Measurements from ENCODE around the gene TRPM4.
A peak's percentile ranks its signal among the peaks of the same experiment; 100 is the strongest.
"Not testable (repeated sequence)": the region's sequence is repeated elsewhere in the genome, so short reads cannot be mapped to it uniquely, and the experiment has no call there.

The TRPM4 gene

DNA sequence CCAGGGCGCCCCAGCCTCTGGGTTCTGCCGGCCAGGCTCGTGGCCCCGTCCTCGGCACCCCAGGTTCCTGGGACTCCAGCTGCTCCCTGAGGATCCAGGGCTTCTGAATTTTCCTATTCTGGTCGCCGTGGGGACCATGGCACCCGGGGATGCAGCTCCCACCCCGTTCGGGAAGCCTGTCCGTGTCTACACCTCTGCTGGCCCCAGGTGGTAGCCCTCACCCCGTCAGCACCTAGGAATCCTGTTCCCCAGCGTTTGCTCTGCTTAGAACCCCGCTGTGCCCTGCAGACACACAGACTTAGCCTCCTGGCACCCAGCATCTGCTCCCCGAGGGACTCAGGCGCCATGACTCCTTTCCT, 37.3 kb upstream of the TRPM4 start:
- no peak overlapping the region for H4K8ac ChIP-seq (ENCODE audit: low read depth, low read length)
- no peak overlapping the region for H2AK5ac ChIP-seq (ENCODE audit: low read length)
- no peak overlapping the region for H2BK5ac ChIP-seq (ENCODE audit: low read depth, low read length, poor library complexity)
- peak overlapping the region; percentile 91 for H3K4me2 ChIP-seq (ENCODE audit: low read length)
- no peak overlapping the region for H3K27ac ChIP-seq (ENCODE audit: low read depth, low read length)
- peaks cover 3% of the 10 kb centered on the region for H3K27me3 ChIP-seq (ENCODE audit: insufficient read depth, low read length)
- H3K4ac ChIP-seq (ENCODE audit: low read depth, low read length) = no peak overlapping the region
- no peak overlapping the region for H3K18ac ChIP-seq (ENCODE audit: low read length)
- no peak overlapping the region for H2BK12ac ChIP-seq (ENCODE audit: low read length)
- peaks cover 5% of the 10 kb centered on the region for H3K79me1 ChIP-seq (ENCODE audit: low read length)
- H3K36me3 ChIP-seq (ENCODE audit: control insufficient read depth in 1 of 2, insufficient read depth in 2 of 2, low read length in 2 of 2) = peaks cover 2 to 6% of the 10 kb centered on the region in 2 experiments
- no peak overlapping the region for H2BK120ac ChIP-seq (ENCODE audit: insufficient read depth, low read length, poor library complexity)
- peaks cover 3% of the 10 kb centered on the region for H3K79me2 ChIP-seq (ENCODE audit: control insufficient read depth, insufficient read depth, low read length, poor library complexity)
- H3K14ac ChIP-seq (ENCODE audit: low read length) = no peak overlapping the region
- no peak overlapping the region for H2AFZ ChIP-seq (ENCODE audit: insufficient read depth, low read length, poor library complexity)
- no peak for DNase-seq
- H4K91ac ChIP-seq (ENCODE audit: low read depth, low read length) = no peak overlapping the region
- H3K9ac ChIP-seq (ENCODE audit: low read length) = no peak overlapping the region
- WGBS (ENCODE audit: extremely low coverage, insufficient coverage, insufficient read length) = no CpG with 5 or more reads among the region's 16 CpGs
- H3K23ac ChIP-seq (ENCODE audit: low read length) = no peak overlapping the region
- H4K12ac ChIP-seq (ENCODE audit: low read depth, low read length) = no peak overlapping the region
- H3K9me3 ChIP-seq (ENCODE audit: insufficient read depth, low read depth, low read length) = no peaks in the 10 kb centered on the region
- H3K4me3 ChIP-seq (ENCODE audit: low read depth, low read length) = no peak overlapping the region
- H3K4me1 ChIP-seq (ENCODE audit: control insufficient read depth in 1 of 2, insufficient read depth in 2 of 2, low read length in 2 of 2) = peaks cover 15 to 20% of the 10 kb centered on the region in 2 experiments

DNA sequence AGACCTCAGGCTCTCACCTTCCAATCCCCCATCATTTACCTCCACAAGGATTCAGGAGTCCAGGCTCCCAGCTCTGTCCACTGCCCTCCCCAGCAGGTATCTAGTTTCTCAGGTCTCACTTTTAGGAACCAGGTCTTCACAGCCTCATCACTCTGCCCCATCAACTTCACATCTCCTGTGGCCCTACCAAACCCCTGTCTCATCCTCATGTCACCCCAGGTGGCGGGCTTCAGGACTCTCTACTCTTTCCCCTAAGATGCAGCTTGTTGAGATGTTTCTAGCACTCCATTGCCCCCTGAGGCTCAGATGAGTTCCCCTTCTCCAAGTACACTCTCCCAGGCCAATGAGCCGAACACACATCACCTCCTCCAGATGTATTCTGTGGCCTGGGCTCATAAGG, 36.7 kb upstream of the TRPM4 start:
- no CpG with 5 or more reads among the region's 2 CpGs for WGBS (ENCODE audit: extremely low coverage, insufficient coverage, insufficient read length)
- Histone ChIP-seq H3K27me3 (ENCODE audit: insufficient read depth, low read length) (peaks cover 3% of the 10 kb centered on the region), H2BK12ac (ENCODE audit: low read length) (no peak overlapping the region), H3K4me3 (ENCODE audit: low read depth, low read length) (no peak overlapping the region), H4K8ac (ENCODE audit: low read depth, low read length) (no peak overlapping the region), H3K18ac (ENCODE audit: low read length) (no peak overlapping the region), H2BK120ac (ENCODE audit: insufficient read depth, low read length, poor library complexity) (no peak overlapping the region), H3K4me2 (ENCODE audit: low read length) (no peak overlapping the region), H3K36me3 (ENCODE audit: control insufficient read depth in 1 of 2, insufficient read depth in 2 of 2, low read length in 2 of 2) (peaks cover 2 to 6% of the 10 kb centered on the region in 2 experiments), H3K4me1 (ENCODE audit: control insufficient read depth in 1 of 2, insufficient read depth in 2 of 2, low read length in 2 of 2) (peaks cover 19 to 24% of the 10 kb centered on the region in 2 experiments), H3K27ac (ENCODE audit: low read depth, low read length) (no peak overlapping the region), H4K91ac (ENCODE audit: low read depth, low read length) (no peak overlapping the region), H3K14ac (ENCODE audit: low read length) (no peak overlapping the region), H3K4ac (ENCODE audit: low read depth, low read length) (no peak overlapping the region), H3K79me2 (ENCODE audit: control insufficient read depth, insufficient read depth, low read length, poor library complexity) (peaks cover 3% of the 10 kb centered on the region), H3K79me1 (ENCODE audit: low read length) (peaks cover 8% of the 10 kb centered on the region), H3K9me3 (ENCODE audit: insufficient read depth, low read depth, low read length) (no peaks in the 10 kb centered on the region), H2BK5ac (ENCODE audit: low read depth, low read length, poor library complexity) (no peak overlapping the region), H3K23ac (ENCODE audit: low read length) (no peak overlapping the region), H4K12ac (ENCODE audit: low read depth, low read length) (no peak overlapping the region), H3K9ac (ENCODE audit: low read length) (no peak overlapping the region), H2AK5ac (ENCODE audit: low read length) (no peak overlapping the region), H2AFZ (ENCODE audit: insufficient read depth, low read length, poor library complexity) (no peak overlapping the region)
- no peak for DNase-seq

DNA sequence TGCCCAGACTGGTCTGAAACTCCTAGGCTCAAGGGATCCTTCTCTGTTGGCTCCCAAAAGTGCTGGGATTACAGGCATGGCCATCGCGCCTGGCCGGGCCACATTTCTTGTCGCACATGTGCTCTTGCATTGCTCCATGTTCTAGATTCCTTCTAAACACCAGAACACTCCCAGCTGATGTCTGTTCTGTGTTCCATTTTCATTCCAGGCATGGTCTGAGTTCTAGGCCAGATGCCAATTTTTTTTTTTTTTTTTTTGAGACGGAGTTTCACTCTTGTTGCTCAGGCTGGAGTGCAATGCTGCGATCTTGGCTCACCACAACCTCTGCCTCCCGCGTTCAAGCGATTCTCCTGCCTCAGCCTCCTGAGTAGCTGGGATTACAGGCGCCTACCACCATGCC, 35.8 kb upstream of the TRPM4 start:
- H3K14ac ChIP-seq (ENCODE audit: low read length); H2AK5ac ChIP-seq (ENCODE audit: low read length); H3K9me3 ChIP-seq (ENCODE audit: insufficient read depth, low read depth, low read length); H3K27me3 ChIP-seq (ENCODE audit: insufficient read depth, low read length); H3K36me3 ChIP-seq (ENCODE audit: control insufficient read depth in 1 of 2, insufficient read depth in 2 of 2, low read length in 2 of 2); H2BK5ac ChIP-seq (ENCODE audit: low read depth, low read length, poor library complexity); H2BK120ac ChIP-seq (ENCODE audit: insufficient read depth, low read length, poor library complexity); H4K91ac ChIP-seq (ENCODE audit: low read depth, low read length); H3K23ac ChIP-seq (ENCODE audit: low read length); H3K79me1 ChIP-seq (ENCODE audit: low read length); H3K9ac ChIP-seq (ENCODE audit: low read length); H3K79me2 ChIP-seq (ENCODE audit: control insufficient read depth, insufficient read depth, low read length, poor library complexity); H4K8ac ChIP-seq (ENCODE audit: low read depth, low read length); H4K12ac ChIP-seq (ENCODE audit: low read depth, low read length); H2AFZ ChIP-seq (ENCODE audit: insufficient read depth, low read length, poor library complexity); H3K4me3 ChIP-seq (ENCODE audit: low read depth, low read length); H3K27ac ChIP-seq (ENCODE audit: low read depth, low read length); H3K18ac ChIP-seq (ENCODE audit: low read length); H3K4ac ChIP-seq (ENCODE audit: low read depth, low read length); H3K4me2 ChIP-seq (ENCODE audit: low read length); H2BK12ac ChIP-seq (ENCODE audit: low read length): not testable (repeated sequence)
- WGBS (ENCODE audit: extremely low coverage, insufficient coverage, insufficient read length) = no CpG with 5 or more reads among the region's 10 CpGs
- H3K4me1 ChIP-seq (ENCODE audit: control insufficient read depth in 1 of 2, insufficient read depth in 2 of 2, low read length in 2 of 2) = peaks cover 19 to 24% of the 10 kb centered on the region in 2 experiments
- DNase-seq = peak; percentile 70 to 86

DNA sequence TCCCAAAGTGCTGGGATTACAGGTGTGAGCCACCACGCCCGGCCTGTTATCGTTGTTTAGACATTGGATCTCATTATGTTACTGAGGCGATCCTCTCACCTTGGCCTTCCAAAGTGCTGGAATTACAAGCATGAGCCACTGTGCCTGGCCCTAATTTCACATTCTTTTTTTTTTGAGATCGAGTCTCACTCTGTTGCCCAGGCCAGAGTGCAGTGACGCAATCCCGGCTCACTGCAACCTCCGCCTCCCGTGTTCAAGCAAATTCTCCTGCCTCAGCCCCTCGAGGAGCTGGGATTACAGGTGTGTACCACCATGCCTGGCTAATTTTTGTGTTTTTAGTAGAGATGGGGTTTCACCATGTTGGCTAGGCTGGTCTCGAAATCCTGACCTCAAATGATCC, 34.3 kb upstream of the TRPM4 start:
- not testable (repeated sequence) for H2AFZ ChIP-seq (ENCODE audit: insufficient read depth, low read length, poor library complexity); H3K79me2 ChIP-seq (ENCODE audit: control insufficient read depth, insufficient read depth, low read length, poor library complexity); H3K79me1 ChIP-seq (ENCODE audit: low read length); H3K36me3 ChIP-seq (ENCODE audit: control insufficient read depth in 1 of 2, insufficient read depth in 2 of 2, low read length in 2 of 2); H4K91ac ChIP-seq (ENCODE audit: low read depth, low read length); H3K27ac ChIP-seq (ENCODE audit: low read depth, low read length); H3K9ac ChIP-seq (ENCODE audit: low read length); H3K18ac ChIP-seq (ENCODE audit: low read length); H3K4ac ChIP-seq (ENCODE audit: low read depth, low read length); H3K27me3 ChIP-seq (ENCODE audit: insufficient read depth, low read length); H3K4me2 ChIP-seq (ENCODE audit: low read length); H4K12ac ChIP-seq (ENCODE audit: low read depth, low read length); H3K9me3 ChIP-seq (ENCODE audit: insufficient read depth, low read depth, low read length); H2AK5ac ChIP-seq (ENCODE audit: low read length); H2BK12ac ChIP-seq (ENCODE audit: low read length); H3K23ac ChIP-seq (ENCODE audit: low read length); H3K14ac ChIP-seq (ENCODE audit: low read length); H2BK5ac ChIP-seq (ENCODE audit: low read depth, low read length, poor library complexity); H3K4me3 ChIP-seq (ENCODE audit: low read depth, low read length); H4K8ac ChIP-seq (ENCODE audit: low read depth, low read length); H2BK120ac ChIP-seq (ENCODE audit: insufficient read depth, low read length, poor library complexity)
- DNase-seq = peak; percentile 40 to 75
- H3K4me1 ChIP-seq (ENCODE audit: control insufficient read depth in 1 of 2, insufficient read depth in 2 of 2, low read length in 2 of 2) = peaks cover 15 to 21% of the 10 kb centered on the region in 2 experiments
- no CpG with 5 or more reads among the region's 11 CpGs for WGBS (ENCODE audit: extremely low coverage, insufficient coverage, insufficient read length)

Measured in trophoblast cell (in vitro differentiated cells and primary cell).